DMS153 treated with DMSO at 0.1 percent for 48 hours (cell line): ENCODE results near the gene RIOX2.

Source experiments
- DNase-seq: peaks from one replicate; lab custom pipeline; 2025; ENCODE audit not compliant: unreplicated experiment; lab: John Stamatoyannopoulos, UW

Gene RIOX2

GRCh38 chr3:97954228-97954827 is 17.9 kb downstream of the RIOX2 start:
- DNase-seq, result no peak

GRCh38 chr3:97952872-97953271 is 19.4 kb downstream of the RIOX2 start:
- DNase-seq, result no peak

- no peak for DNase-seq
Measured at GRCh38 chr3:97952280-97952679, 20.0 kb downstream of the RIOX2 start.

GRCh38 chr3:97950360-97950759 is 21.9 kb downstream of the RIOX2 start:
- DNase-seq, result no peak

- no peak for DNase-seq
Measured at GRCh38 chr3:97949743-97950142, 22.5 kb downstream of the RIOX2 start.

GRCh38 chr3:97949110-97949485 is 23.1 kb downstream of the RIOX2 start:
- no peak for DNase-seq

GRCh38 chr3:97948351-97949109 is 23.7 kb downstream of the RIOX2 start:
- no peak for DNase-seq

GRCh38 chr3:97942801-97943546 is 29.3 kb downstream of the RIOX2 start:
- peak; percentile 7 for DNase-seq

GRCh38 chr3:97940034-97940433 is 32.2 kb downstream of the RIOX2 start:
- peak; percentile 33 for DNase-seq

GRCh38 chr3:97939401-97939800 is 32.8 kb downstream of the RIOX2 start:
- DNase-seq, result no peak

GRCh38 chr3:97938444-97938843 is 33.8 kb downstream of the RIOX2 start:
- DNase-seq, result no peak

- no peak for DNase-seq
Measured at GRCh38 chr3:97937205-97937604, 35.0 kb downstream of the RIOX2 start.

GRCh38 chr3:97935842-97936241 is 36.4 kb downstream of the RIOX2 start:
- DNase-seq, result no peak

GRCh38 chr3:97934980-97935695 is 37.1 kb downstream of the RIOX2 start:
- no peak for DNase-seq

GRCh38 chr3:97932387-97932801 is 39.8 kb downstream of the RIOX2 start:
- DNase-seq, result no peak

- no peak for DNase-seq
Measured at GRCh38 chr3:97931218-97931617, 41.0 kb downstream of the RIOX2 start.

- no peak for DNase-seq
Measured at GRCh38 chr3:97930018-97930417, 42.2 kb downstream of the RIOX2 start.

GRCh38 chr3:97928986-97929385 is 43.2 kb downstream of the RIOX2 start:
- no peak for DNase-seq

GRCh38 chr3:97927704-97928103 is 44.5 kb downstream of the RIOX2 start:
- DNase-seq, result no peak

- no peak for DNase-seq
Measured at GRCh38 chr3:97917813-97918536, 54.3 kb downstream of the RIOX2 start.

GRCh38 chr3:97916576-97916975 is 55.7 kb downstream of the RIOX2 start:
- DNase-seq, result no peak
